HepG2 (cell line): ENCODE results near the gene MIX23. TPM values are rescaled to one million over a fixed set of nuclear protein-coding genes. Genes with fewer than 3 reads are reported as not detected.

Experiments used
- GATAD1 ChIP-seq: IDR thresholded peaks from 2 replicates; pipeline ENCODE4 v1.6.1; 2016; ENCODE audit warnings: missing genetic modification reagents, missing compliant biosample characterization
- GMEB1 ChIP-seq: sonication (generic); formaldehyde crosslinking; IDR thresholded peaks from 2 replicates; pipeline ENCODE4 v1.5.1; 2020; ENCODE audit warnings: missing genetic modification reagents, mild to moderate bottlenecking, borderline replicate concordance
- MXD3 ChIP-seq: IDR thresholded peaks from 2 replicates; pipeline ENCODE4 v1.6.1; 2016; ENCODE audit warnings: mild to moderate bottlenecking, missing biosample characterization, missing genetic modification reagents
- NFRKB ChIP-seq: fragments of 450-650 bp; IDR thresholded peaks from 2 replicates; pipeline ENCODE4 v1.6.1; 2017
- NONO ChIP-seq, 2 experiments: fragments of 450-650 bp in 1 of 2; sonication (generic) in 1 of 2; formaldehyde crosslinking in 1 of 2; IDR thresholded peaks in 1 of 2; conservative IDR thresholded peaks in 1 of 2; 2 replicates each; pipeline versions ENCODE4 v1.6.1 to v1.8.0; 2017 to 2022; ENCODE audit warnings: mild to moderate bottlenecking in 1 of 2, missing genetic modification reagents in 1 of 2, moderate library complexity in 1 of 2
- NR1H2 ChIP-seq: sonication (generic); formaldehyde crosslinking; IDR thresholded peaks from 2 replicates; pipeline ENCODE4 v1.8.1; 2022; ENCODE audit warnings: low read depth, missing genetic modification reagents, borderline replicate concordance
- NR2F6 ChIP-seq, 2 experiments: IDR thresholded peaks; 2 replicates each; pipeline ENCODE4 v1.6.1; 2016; ENCODE audit warnings: antibody characterized with exemption in 1 of 2, mild to moderate bottlenecking in 1 of 2
- PRMT3 ChIP-seq: sonication (generic); formaldehyde crosslinking; IDR thresholded peaks from 2 replicates; pipeline ENCODE4 v1.8.1; 2022; ENCODE audit warnings: low read depth, mild to moderate bottlenecking, moderate library complexity, missing genetic modification reagents, borderline replicate concordance
- RAD21 ChIP-seq: fragments of 450-650 bp; formaldehyde crosslinking; IDR thresholded peaks from 2 replicates; pipeline ENCODE4 v1.5.0; 2020; ENCODE audit warnings: mild to moderate bottlenecking
- RBM39 ChIP-seq: fragments of 200-400 bp; formaldehyde crosslinking; IDR thresholded peaks from one replicate; pipeline ENCODE4 v1.6.1; 2018; ENCODE audit warnings: antibody characterized with exemption, mild to moderate bottlenecking, low read depth, low read length; ENCODE audit not compliant: poor library complexity, severe bottlenecking
- THYN1 ChIP-seq: sonication (generic); formaldehyde crosslinking; IDR thresholded peaks from 2 replicates; pipeline ENCODE4 v1.8.1; 2023; ENCODE audit warnings: low read depth, mild to moderate bottlenecking, moderate library complexity, missing genetic modification reagents, borderline replicate concordance
- WIZ ChIP-seq: sonication (generic); formaldehyde crosslinking; IDR thresholded peaks from 2 replicates; pipeline ENCODE4 v1.5.1; 2020; ENCODE audit warnings: mild to moderate bottlenecking, missing genetic modification reagents
- ZBTB42 ChIP-seq: sonication (generic); formaldehyde crosslinking; IDR thresholded peaks from 2 replicates; pipeline ENCODE4 v1.5.0; 2020; ENCODE audit warnings: mild to moderate bottlenecking, missing genetic modification reagents
- ZMAT3 ChIP-seq: sonication (generic); formaldehyde crosslinking; conservative IDR thresholded peaks from 2 replicates; pipeline ENCODE4 v1.7.0; 2021; ENCODE audit warnings: missing genetic modification reagents
- ZNF234 ChIP-seq: sonication (generic); formaldehyde crosslinking; conservative IDR thresholded peaks from 2 replicates; pipeline ENCODE4 v1.5.1; 2020; ENCODE audit warnings: mild to moderate bottlenecking, missing genetic modification reagents
- ZNF326 ChIP-seq: sonication (generic); formaldehyde crosslinking; IDR thresholded peaks from 2 replicates; pipeline ENCODE4 v1.4.0; 2020; ENCODE audit warnings: missing genetic modification reagents, borderline replicate concordance
- ZNF33B ChIP-seq: sonication (generic); formaldehyde crosslinking; IDR thresholded peaks from 2 replicates; pipeline ENCODE4 v1.5.1; 2020; ENCODE audit warnings: mild to moderate bottlenecking, missing genetic modification reagents
- ZNF501 ChIP-seq: sonication (generic); formaldehyde crosslinking; IDR thresholded peaks from 2 replicates; pipeline ENCODE4 v1.5.1; 2020; ENCODE audit warnings: mild to moderate bottlenecking, moderate library complexity, missing genetic modification reagents
- ZNF546 ChIP-seq: sonication (generic); formaldehyde crosslinking; conservative IDR thresholded peaks from 2 replicates; pipeline ENCODE4 v1.8.1; 2023; ENCODE audit warnings: mild to moderate bottlenecking, missing genetic modification reagents
- ZNF749 ChIP-seq: sonication (generic); formaldehyde crosslinking; IDR thresholded peaks from 2 replicates; pipeline ENCODE4 v1.8.0; 2022; ENCODE audit warnings: mild to moderate bottlenecking, missing genetic modification reagents, moderate library complexity, borderline replicate concordance
- polyA plus RNA-seq, 8 experiments: library from polyadenylated mRNA; depleted of rRNA in 3 of 8; stranded (reverse) in 7 of 8; unstranded in 1 of 8; fragments of >200 nt; fragmentation: Illumina TruSeq in 4 of 8; extraction: Trizol in 4 of 8; gene quantifications; 2 replicates each; pipeline versions ENCODE4 v1.2.1 to v1.2.3, GENCODE V29; 2011 to 2016; ENCODE audit warnings: low read depth in 4 of 8, missing spikeins in 1 of 8, mixed read lengths in 1 of 8; ENCODE audit not compliant: insufficient read depth in 1 of 8
- total RNA-seq, 5 experiments: library from RNA; depleted of rRNA; stranded (reverse); fragments of >200 nt; fragmentation: Illumina TruSeq; extraction: Trizol; gene quantifications; 2 replicates each; pipeline ENCODE4 v1.2.3, GENCODE V29; 2016; ENCODE audit warnings: low read depth in 1 of 5
- TF ChIP-seq, protein P1 (sequence below): sonication (generic); formaldehyde crosslinking; IDR thresholded peaks from 2 replicates; pipeline ENCODE4; 2020; ENCODE audit warnings: missing genetic modification reagents, mild to moderate bottlenecking, borderline replicate concordance
- TF ChIP-seq, protein P2 (sequence below): sonication (generic); formaldehyde crosslinking; IDR thresholded peaks from 2 replicates; pipeline ENCODE4 v1.8.0; 2022; ENCODE audit warnings: missing genetic modification reagents, mild to moderate bottlenecking, borderline replicate concordance

MIX23 gene
- total and polyA plus RNA-seq, 2 of the 13 experiments (the other 11 are each of a cell fraction or from before 2014, with no cell fraction given) = 20.0 to 152 TPM

DNA sequence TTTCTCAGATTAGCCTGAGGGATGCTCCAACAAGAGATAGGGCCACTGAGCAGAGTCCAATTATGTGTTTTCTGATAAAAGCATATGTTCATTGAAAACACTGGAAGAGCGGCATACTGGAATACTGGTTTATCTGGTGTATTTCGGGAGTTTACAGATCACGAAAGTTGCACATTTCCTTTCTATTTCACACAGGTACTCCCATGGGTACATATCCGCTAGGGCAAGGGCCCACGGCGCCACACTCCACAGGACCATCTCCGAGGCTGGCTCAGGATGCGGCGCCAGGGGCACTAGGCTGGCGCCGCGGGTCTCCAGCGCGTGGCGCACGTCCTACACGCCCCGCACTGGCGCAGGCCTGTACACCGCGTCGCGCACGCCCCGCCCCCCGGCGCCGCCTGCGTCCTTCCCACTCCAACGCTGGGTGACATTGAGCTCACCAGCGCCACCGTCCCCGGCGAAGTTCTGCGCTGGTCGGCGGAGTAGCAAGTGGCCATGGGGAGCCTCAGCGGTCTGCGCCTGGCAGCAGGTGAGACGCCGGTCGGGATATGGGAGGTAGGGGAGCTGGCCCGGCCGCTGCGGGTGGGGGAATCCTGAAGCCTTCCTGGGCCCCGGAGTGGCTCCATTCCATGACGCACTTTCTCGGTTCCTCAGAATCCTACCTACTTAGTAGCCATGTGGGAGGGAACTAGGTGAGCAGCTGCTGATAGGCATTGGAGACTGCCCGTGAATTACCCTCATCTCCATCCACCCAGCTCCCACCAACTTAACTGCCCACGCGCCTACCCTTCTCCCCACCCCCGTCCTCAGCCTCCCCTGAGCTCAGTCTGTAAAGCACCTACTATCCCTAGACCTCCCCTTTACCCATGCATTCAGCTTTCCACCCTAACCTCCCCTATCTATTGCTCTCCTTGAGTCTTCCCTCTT is 1.0 kb upstream of the MIX23 start, which contains the start of gene FAM162A (continued):
- TF ChIP-seq GMEB1 (CRISPR knock-in tag) (peak; percentile 96), PRMT3 (CRISPR knock-in tag) (peak; percentile 94), GATAD1 (CRISPR knock-in tag) (peak; percentile 88), ZNF234 (CRISPR knock-in tag) (no peak), WIZ (CRISPR knock-in tag) (peak; percentile 57; the same call in 1 of the 2 replicates), NR2F6 (IDR thresholded peaks at IDR 0.05) (no peak), NR2F6 (CRISPR knock-in tag; IDR thresholded peaks at IDR 0.05) (peak; percentile 80), ZNF749 (CRISPR knock-in tag) (no peak), ZNF326 (CRISPR knock-in tag) (no peak), NONO (IDR thresholded peaks at IDR 0.05) (no peak), NONO (CRISPR knock-in tag; conservative IDR thresholded peaks at IDR 0.05) (peak; percentile 96), RAD21 (CRISPR knock-in tag) (peak; percentile 84), ZNF501 (CRISPR knock-in tag) (peak; percentile 71), MXD3 (peak; percentile 92), ZNF33B (CRISPR knock-in tag) (no peak), ZNF546 (CRISPR knock-in tag) (peak; percentile 67; the same call in 1 of the 2 replicates), RBM39 (peak; percentile 81), NFRKB (no peak), THYN1 (0 out of 2 replicates have a peak, but pooled peaks have one; percentile 35), NR1H2 (CRISPR knock-in tag) (no peak), ZMAT3 (CRISPR knock-in tag) (peak; percentile 87), ZBTB42 (peak; percentile 50; the same call in 1 of the 2 replicates)
- TF ChIP-seq, protein P1, sequence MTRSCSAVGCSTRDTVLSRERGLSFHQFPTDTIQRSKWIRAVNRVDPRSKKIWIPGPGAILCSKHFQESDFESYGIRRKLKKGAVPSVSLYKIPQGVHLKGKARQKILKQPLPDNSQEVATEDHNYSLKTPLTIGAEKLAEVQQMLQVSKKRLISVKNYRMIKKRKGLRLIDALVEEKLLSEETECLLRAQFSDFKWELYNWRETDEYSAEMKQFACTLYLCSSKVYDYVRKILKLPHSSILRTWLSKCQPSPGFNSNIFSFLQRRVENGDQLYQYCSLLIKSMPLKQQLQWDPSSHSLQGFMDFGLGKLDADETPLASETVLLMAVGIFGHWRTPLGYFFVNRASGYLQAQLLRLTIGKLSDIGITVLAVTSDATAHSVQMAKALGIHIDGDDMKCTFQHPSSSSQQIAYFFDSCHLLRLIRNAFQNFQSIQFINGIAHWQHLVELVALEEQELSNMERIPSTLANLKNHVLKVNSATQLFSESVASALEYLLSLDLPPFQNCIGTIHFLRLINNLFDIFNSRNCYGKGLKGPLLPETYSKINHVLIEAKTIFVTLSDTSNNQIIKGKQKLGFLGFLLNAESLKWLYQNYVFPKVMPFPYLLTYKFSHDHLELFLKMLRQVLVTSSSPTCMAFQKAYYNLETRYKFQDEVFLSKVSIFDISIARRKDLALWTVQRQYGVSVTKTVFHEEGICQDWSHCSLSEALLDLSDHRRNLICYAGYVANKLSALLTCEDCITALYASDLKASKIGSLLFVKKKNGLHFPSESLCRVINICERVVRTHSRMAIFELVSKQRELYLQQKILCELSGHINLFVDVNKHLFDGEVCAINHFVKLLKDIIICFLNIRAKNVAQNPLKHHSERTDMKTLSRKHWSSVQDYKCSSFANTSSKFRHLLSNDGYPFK (CRISPR knock-in tag) = no peak
- TF ChIP-seq, protein P2, sequence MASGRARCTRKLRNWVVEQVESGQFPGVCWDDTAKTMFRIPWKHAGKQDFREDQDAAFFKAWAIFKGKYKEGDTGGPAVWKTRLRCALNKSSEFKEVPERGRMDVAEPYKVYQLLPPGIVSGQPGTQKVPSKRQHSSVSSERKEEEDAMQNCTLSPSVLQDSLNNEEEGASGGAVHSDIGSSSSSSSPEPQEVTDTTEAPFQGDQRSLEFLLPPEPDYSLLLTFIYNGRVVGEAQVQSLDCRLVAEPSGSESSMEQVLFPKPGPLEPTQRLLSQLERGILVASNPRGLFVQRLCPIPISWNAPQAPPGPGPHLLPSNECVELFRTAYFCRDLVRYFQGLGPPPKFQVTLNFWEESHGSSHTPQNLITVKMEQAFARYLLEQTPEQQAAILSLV (CRISPR knock-in tag) = peak; percentile 70; the same call in 1 of the 2 replicates
